HFFc6 (cell line): Measurements from ENCODE around the gene CMTM4. TPM values are rescaled to one million over a fixed set of nuclear protein-coding genes. Genes with fewer than 3 reads are reported as not detected.

Source experiments
- DNase-seq: peaks from one replicate; pipeline ENCODE4 v3.0.0-alpha.2; 2018
- H3K27ac Mint-ChIP-seq: 2 replicates; pipeline ENCODE4 v1.8.0; 2020; ENCODE audit warnings: mild to moderate bottlenecking, mixed read lengths
- H3K27me3 Mint-ChIP-seq: 2 replicates; pipeline ENCODE4 v1.8.0; 2021; ENCODE audit warnings: mild to moderate bottlenecking, moderate library complexity, mixed read lengths; ENCODE audit not compliant: insufficient read depth
- H3K36me3 Mint-ChIP-seq: 2 replicates; pipeline ENCODE4 v1.8.0; 2021; ENCODE audit warnings: low read depth, mixed read lengths
- H3K4me1 Mint-ChIP-seq: 2 replicates; pipeline ENCODE4 v1.8.0; 2020; ENCODE audit warnings: low read depth, mixed read lengths
- H3K4me3 Mint-ChIP-seq: 2 replicates; pipeline ENCODE4 v1.8.0; 2020; ENCODE audit warnings: mild to moderate bottlenecking, moderate library complexity, mixed read lengths
- H3K9me3 Mint-ChIP-seq: 2 replicates; pipeline ENCODE4 v1.8.0; 2020; ENCODE audit warnings: mild to moderate bottlenecking, mixed read lengths
- total RNA-seq, 6 experiments: library from RNA; stranded (reverse); fragmentation: NEBNext Ultra II Directional; extraction: Animal tissue kit (Norgen Biotek cat#: 25700); gene quantifications; 2 replicates in 1 of 6; 3 replicates in 5 of 6; pipeline ENCODE4 v1.2.3, GENCODE V29; 2021
- TF ChIP-seq, protein P1 (sequence below): fragments of 200-600 bp; sonication (generic); IDR thresholded peaks from 2 replicates; pipeline ENCODE4 v1.5.0; 2021; ENCODE audit warnings: antibody characterized with exemption, mild to moderate bottlenecking

CMTM4 gene
- total RNA-seq, 6 experiments from 2014 or later, result 14.2 to 22.0 (median 18.8) TPM

DNA sequence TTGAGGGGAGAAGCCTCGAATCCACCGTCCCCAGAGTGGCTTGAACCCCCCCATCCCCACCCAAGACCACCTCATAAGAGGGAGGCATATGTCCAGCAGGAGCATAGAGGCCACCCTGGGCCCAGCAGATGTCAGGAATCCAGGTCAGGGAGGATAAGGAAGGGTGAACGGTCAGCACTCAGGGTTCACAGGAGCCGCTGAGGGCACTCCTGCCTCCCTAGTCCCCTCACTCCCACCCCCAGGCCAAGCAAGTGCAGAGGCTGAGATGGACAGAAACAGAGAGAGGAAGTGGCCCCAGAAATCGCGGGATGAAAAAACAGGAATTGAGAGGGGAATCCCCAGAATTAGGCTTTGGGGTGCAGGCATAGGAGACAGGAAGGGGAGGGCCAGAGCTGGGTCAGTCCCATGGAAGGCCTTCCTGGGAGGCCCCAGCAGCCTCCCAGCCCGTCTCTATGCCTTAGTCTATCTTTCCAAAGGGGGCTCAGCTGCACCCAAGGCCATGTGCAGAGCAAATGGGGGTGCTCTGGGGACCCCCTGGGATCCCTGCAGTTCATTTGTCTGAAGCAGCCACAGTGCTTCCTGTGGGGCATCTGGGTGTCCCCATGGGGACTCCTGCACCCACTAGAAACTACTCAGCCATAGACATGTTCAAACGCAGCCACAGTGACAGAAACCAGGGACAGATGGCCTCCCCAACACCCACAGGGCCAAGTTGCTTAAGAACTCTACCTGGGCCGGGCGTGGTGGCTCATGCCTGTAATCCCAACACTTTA lies 90.4 kb downstream of the CMTM4 start:
- Mint-ChIP-seq H3K9me3 (no peaks in the 10 kb centered on the region), H3K27me3 (no peaks in the 10 kb centered on the region; the same call in none of the 2 replicates), H3K4me3 (peak overlapping the region; percentile 76), H3K27ac (peak overlapping the region; percentile 48), H3K36me3 (peaks cover under 1% of the 10 kb centered on the region; the same call in 1 of the 2 replicates), H3K4me1 (peaks cover 29% of the 10 kb centered on the region)
- no peak for DNase-seq
- TF ChIP-seq, protein P1, sequence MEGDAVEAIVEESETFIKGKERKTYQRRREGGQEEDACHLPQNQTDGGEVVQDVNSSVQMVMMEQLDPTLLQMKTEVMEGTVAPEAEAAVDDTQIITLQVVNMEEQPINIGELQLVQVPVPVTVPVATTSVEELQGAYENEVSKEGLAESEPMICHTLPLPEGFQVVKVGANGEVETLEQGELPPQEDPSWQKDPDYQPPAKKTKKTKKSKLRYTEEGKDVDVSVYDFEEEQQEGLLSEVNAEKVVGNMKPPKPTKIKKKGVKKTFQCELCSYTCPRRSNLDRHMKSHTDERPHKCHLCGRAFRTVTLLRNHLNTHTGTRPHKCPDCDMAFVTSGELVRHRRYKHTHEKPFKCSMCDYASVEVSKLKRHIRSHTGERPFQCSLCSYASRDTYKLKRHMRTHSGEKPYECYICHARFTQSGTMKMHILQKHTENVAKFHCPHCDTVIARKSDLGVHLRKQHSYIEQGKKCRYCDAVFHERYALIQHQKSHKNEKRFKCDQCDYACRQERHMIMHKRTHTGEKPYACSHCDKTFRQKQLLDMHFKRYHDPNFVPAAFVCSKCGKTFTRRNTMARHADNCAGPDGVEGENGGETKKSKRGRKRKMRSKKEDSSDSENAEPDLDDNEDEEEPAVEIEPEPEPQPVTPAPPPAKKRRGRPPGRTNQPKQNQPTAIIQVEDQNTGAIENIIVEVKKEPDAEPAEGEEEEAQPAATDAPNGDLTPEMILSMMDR, result no peak

DNA sequence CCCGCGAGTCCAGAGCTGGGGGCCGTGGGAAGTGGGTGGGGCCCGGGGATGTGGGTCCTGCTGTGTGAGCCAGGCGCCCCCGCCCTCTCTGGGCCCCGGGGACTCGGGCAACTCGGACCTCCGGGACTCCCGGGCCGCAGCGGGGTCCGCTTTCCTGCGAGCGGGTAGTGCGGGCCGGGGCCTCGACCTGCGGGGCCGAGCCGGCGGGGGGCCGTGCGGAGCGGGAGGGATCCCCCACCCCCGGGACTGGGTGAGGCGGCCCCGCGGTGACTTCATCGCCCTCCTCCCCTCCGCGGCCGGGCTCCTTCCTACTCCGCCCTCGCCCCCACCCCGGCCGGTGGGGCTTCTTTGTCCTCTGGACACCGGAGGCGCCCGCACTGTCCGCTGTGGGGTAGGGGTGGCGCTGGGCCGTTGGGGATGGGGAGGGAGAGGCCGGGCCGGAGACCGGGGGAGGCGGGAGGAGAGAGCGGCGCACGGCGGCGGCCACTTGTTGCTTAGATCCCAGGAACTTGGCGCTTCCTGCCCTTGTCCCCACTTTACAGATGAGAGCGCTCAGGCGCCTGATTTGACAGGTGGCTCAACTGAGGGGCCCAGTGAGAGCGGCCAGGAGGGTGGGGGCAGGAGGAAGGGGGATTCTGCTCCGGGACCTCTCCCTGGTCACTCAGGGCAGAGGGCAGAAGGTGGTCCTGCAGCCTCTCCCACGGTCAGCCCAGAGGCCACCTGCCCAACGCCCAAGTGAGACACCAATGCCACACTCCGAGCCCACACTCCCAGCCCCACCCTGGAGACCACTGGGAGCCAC lies 91.2 kb downstream of the CMTM4 start:
- peaks cover 4% of the 10 kb centered on the region for H3K27me3 Mint-ChIP-seq
- H3K27ac Mint-ChIP-seq, result peak overlapping the region; percentile 38; the same call in 1 of the 2 replicates
- H3K36me3 Mint-ChIP-seq, result peaks cover 8% of the 10 kb centered on the region
- peak; percentile 1 for DNase-seq
- peaks cover 4% of the 10 kb centered on the region; the same call in 1 of the 2 replicates for H3K9me3 Mint-ChIP-seq
- TF ChIP-seq, protein P1, result peak; percentile 64; the same call in 1 of the 2 replicates
- H3K4me3 Mint-ChIP-seq, result peak overlapping the region; percentile 76
- H3K4me1 Mint-ChIP-seq, result peaks cover 29% of the 10 kb centered on the region

DNA sequence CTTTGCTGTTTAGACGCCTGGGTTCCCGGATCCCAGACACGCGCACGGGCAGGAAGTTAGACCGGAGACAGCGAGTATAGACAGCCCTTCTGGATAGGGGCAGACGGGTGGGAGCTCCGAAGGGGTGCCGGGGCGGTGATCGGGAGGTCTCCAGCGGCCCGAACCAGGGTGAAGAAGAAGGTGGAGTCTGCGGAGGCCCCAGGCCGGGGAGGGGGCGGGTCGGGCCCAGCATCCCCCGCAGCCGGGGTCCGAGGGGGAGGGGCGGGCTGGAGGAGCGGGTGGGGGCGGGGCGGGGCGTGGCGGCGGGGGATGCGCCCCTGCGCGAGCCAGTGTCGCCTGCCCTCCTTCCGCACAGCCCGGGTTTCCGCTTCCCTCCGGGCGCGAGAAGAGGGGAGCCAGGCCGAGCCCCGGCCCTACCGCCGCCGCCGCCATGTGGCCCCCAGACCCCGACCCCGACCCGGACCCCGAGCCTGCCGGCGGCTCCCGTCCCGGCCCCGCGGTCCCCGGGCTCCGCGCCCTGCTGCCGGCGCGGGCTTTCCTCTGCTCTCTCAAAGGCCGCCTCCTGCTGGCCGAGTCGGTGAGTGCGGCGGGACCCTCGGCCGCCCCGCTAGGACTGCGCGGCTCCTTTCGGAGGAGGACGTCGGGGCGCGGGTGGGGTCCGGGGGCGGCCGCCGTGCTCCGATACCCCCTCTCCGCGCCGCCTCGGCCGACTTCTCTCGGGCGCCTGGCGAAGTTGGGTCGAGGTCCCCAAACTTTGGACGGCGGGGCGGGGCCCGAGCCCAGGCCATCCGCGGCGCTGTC lies 92.0 kb downstream of the CMTM4 start, which contains the start of gene CMTM3:
Gene CMTM3, plus strand, starts transcription at position 329 of the 801 bp plus-strand sequence. Its CDS starts 102 bp downstream, at position 431.
- Mint-ChIP-seq H3K4me1 (peaks cover 29% of the 10 kb centered on the region), H3K9me3 (peaks cover 4% of the 10 kb centered on the region; the same call in 1 of the 2 replicates), H3K4me3 (peak within 1 kb of the TSS; percentile 87), H3K27ac (peak within 1 kb of the TSS; percentile 69), H3K36me3 (peaks cover 8% of the 10 kb centered on the region), H3K27me3 (peaks cover 4% of the 10 kb centered on the region)
- TF ChIP-seq, protein P1, result peak; percentile 92
- DNase-seq, result peak; percentile 15

DNA sequence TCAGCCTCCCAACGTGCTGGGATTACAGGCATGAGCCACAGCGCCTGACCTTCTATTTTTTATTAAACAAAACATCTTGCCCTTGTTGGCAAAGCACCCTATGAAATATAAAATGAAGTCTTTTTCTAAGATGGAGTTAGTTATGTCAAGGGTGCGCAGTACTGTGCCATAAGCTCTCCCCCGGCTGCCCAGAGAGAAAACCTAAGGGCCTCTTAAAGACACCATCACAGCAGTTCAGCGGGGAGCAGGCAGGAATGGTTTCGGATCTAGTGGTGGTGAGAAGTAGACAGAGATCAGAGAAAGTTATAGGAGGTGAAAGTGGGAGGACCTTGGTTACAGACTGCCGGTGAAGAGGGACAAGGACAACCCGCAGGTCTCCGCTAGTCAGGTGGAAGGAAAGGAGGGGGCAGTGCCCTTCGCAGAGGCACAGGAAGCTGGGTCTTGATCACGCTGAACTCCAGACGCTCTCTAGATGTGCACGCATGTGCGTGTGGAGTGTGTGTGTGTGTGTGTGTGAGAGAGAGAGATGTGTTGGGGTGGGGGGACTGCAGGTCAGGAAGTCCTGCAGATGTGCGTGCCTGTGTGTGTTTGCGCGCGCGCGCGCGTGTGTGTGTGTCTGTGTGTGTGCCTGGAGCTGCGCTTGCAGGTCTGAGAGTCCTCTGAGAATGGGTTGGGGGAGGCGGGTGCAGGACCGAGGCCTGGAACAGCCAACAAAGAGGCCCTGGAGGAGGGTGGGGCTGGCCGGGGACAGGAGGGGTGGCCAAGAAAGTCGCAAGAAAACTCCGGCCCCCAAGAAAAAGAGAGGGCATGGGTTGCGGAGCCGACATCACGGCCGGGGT lies 92.8 kb downstream of the CMTM4 start:
- peaks cover 26% of the 10 kb centered on the region for H3K4me1 Mint-ChIP-seq
- TF ChIP-seq, protein P1, result no peak
- peak overlapping the region; percentile 69 for H3K27ac Mint-ChIP-seq
- H3K9me3 Mint-ChIP-seq, result peaks cover 4% of the 10 kb centered on the region; the same call in 1 of the 2 replicates
- DNase-seq, result peak; percentile 28
- peaks cover 8% of the 10 kb centered on the region for H3K36me3 Mint-ChIP-seq
- H3K4me3 Mint-ChIP-seq, result peak overlapping the region; percentile 87
- H3K27me3 Mint-ChIP-seq, result peaks cover 6% of the 10 kb centered on the region
